GM23338 (cell line): ENCODE data around the gene KNOP1. TPM values are rescaled to one million over a fixed set of nuclear protein-coding genes. Genes with fewer than 3 reads are reported as not detected.

ENCODE experiments used
- ATAC-seq: fragments of 200-7000 bp; cut with Tn5 transposase; 3 replicates; pipeline ENCODE4 v1.9.1; 2020
- DNase-seq: peaks from one replicate; pipeline ENCODE4 v3.0.0-alpha.2; 2015; ENCODE audit warnings: low spot score
- H2AFZ ChIP-seq: fragments of 200-600 bp; sonication (generic); 2 replicates; pipeline ENCODE4 v1.8.0; 2016; ENCODE audit warnings: antibody characterized with exemption, mild to moderate bottlenecking, moderate library complexity
- H3F3A ChIP-seq: fragments of 200-600 bp; sonication (generic); replicated peaks from 2 replicates; pipeline ENCODE4 v1.8.0; 2017; ENCODE audit warnings: antibody characterized with exemption, mixed run types, low read depth
- H3K27ac ChIP-seq: fragments of 200-600 bp; sonication (generic); 2 replicates; pipeline ENCODE4 v1.6.1; 2016; ENCODE audit warnings: low read depth
- H3K27me3 ChIP-seq: fragments of 200-600 bp; sonication (generic); 2 replicates; pipeline ENCODE4 v1.8.0; 2016; ENCODE audit warnings: mild to moderate bottlenecking, mixed run types, moderate library complexity; ENCODE audit not compliant: insufficient read depth
- H3K36me3 ChIP-seq: fragments of 200-600 bp; sonication (generic); 2 replicates; pipeline ENCODE4 v1.8.0; 2016; ENCODE audit warnings: mild to moderate bottlenecking; ENCODE audit not compliant: insufficient read depth
- H3K4me1 ChIP-seq: fragments of 200-600 bp; sonication (generic); 2 replicates; pipeline ENCODE4 v1.8.0; 2016; ENCODE audit warnings: mild to moderate bottlenecking, moderate library complexity; ENCODE audit not compliant: insufficient read depth
- H3K4me2 ChIP-seq: fragments of 200-600 bp; sonication (generic); 2 replicates; pipeline ENCODE4 v1.7.1; 2017; ENCODE audit warnings: mixed run types
- H3K4me3 ChIP-seq: fragments of 200-600 bp; sonication (generic); 2 replicates; pipeline ENCODE4 v1.6.1; 2016; ENCODE audit warnings: mixed run types
- H3K79me2 ChIP-seq: fragments of 200-600 bp; sonication (generic); replicated peaks from 2 replicates; pipeline ENCODE4 v1.8.0; 2017; ENCODE audit warnings: mild to moderate bottlenecking; ENCODE audit not compliant: insufficient read depth
- H3K9me2 ChIP-seq: fragments of 200-600 bp; sonication (generic); 2 replicates; pipeline ENCODE4 v1.8.0; 2017; ENCODE audit not compliant: insufficient read depth
- H4K20me1 ChIP-seq: fragments of 200-600 bp; sonication (generic); replicated peaks from 2 replicates; pipeline ENCODE4 v1.8.0; 2017; ENCODE audit warnings: mild to moderate bottlenecking; ENCODE audit not compliant: insufficient read depth
- H3K27ac Mint-ChIP-seq: 2 replicates; pipeline ENCODE4 v1.8.0; 2020; ENCODE audit warnings: inconsistent platforms, mild to moderate bottlenecking, moderate library complexity, mixed read lengths
- H3K27me3 Mint-ChIP-seq: 3 replicates; pipeline ENCODE4 v1.8.0; 2022; ENCODE audit warnings: low read depth, mild to moderate bottlenecking, moderate library complexity, mixed read lengths, inconsistent platforms; ENCODE audit not compliant: insufficient read depth, poor library complexity
- H3K36me3 Mint-ChIP-seq: 3 replicates; pipeline ENCODE4 v1.8.0; 2021; ENCODE audit warnings: low read depth, mild to moderate bottlenecking, inconsistent platforms, moderate library complexity, mixed read lengths
- H3K4me1 Mint-ChIP-seq: 3 replicates; pipeline ENCODE4 v1.8.0; 2020; ENCODE audit warnings: mild to moderate bottlenecking, inconsistent platforms, mixed read lengths
- H3K4me3 Mint-ChIP-seq: 3 replicates; pipeline ENCODE4 v1.8.0; 2021; ENCODE audit warnings: moderate library complexity, mild to moderate bottlenecking, inconsistent platforms, mixed read lengths
- H3K9me3 Mint-ChIP-seq: 3 replicates; pipeline ENCODE4 v1.8.0; 2020; ENCODE audit warnings: moderate library complexity, mild to moderate bottlenecking, inconsistent platforms, mixed read lengths
- CREB1 ChIP-seq: fragments of 250-450 bp; sonication (Bioruptor Pico); IDR thresholded peaks from 2 replicates; pipeline ENCODE4 v1.5.0; 2020; ENCODE audit warnings: low read depth, mild to moderate bottlenecking, moderate library complexity
- ETS1 ChIP-seq: IDR thresholded peaks from 2 replicates; pipeline ENCODE4 v1.6.1; 2016; ENCODE audit warnings: antibody characterized with exemption
- EZH2 ChIP-seq: fragments of 200-600 bp; sonication (generic); IDR thresholded peaks from one replicate; pipeline ENCODE4 v1.8.0; 2017; ENCODE audit warnings: antibody characterized with exemption, mild to moderate bottlenecking, low read depth; ENCODE audit not compliant: unreplicated experiment
- EZH2phosphoT487 ChIP-seq: fragments of 200-600 bp; sonication (generic); IDR thresholded peaks from one replicate; pipeline ENCODE4 v1.8.1; 2018; ENCODE audit warnings: antibody characterized with exemption; ENCODE audit not compliant: unreplicated experiment
- JUNB ChIP-seq: IDR thresholded peaks from one replicate; pipeline ENCODE4 v1.6.1; 2016; ENCODE audit warnings: antibody characterized with exemption; ENCODE audit not compliant: unreplicated experiment
- NANOG ChIP-seq: IDR thresholded peaks from 2 replicates; pipeline ENCODE4 v1.6.1; 2016; ENCODE audit warnings: antibody characterized with exemption, borderline replicate concordance
- POLR2AphosphoS5 ChIP-seq: IDR thresholded peaks from 2 replicates; pipeline ENCODE4 v1.6.1; 2016; ENCODE audit warnings: antibody characterized with exemption, low read depth
- STAT1 ChIP-seq: IDR thresholded peaks from one replicate; pipeline ENCODE4 v1.6.1; 2016; ENCODE audit warnings: antibody characterized with exemption; ENCODE audit not compliant: unreplicated experiment
- ZNF114 ChIP-seq: fragments of 250-450 bp; sonication (Bioruptor Pico); IDR thresholded peaks from 2 replicates; pipeline ENCODE4 v1.5.0; 2020; ENCODE audit warnings: mild to moderate bottlenecking, moderate library complexity
- ZNF331 ChIP-seq: fragments of 250-450 bp; sonication (Bioruptor Pico); IDR thresholded peaks from 2 replicates; pipeline ENCODE4 v1.5.0; 2020; ENCODE audit warnings: low read depth, mild to moderate bottlenecking, moderate library complexity
- polyA plus RNA-seq: library from polyadenylated mRNA; unstranded; fragments of >200 nt; fragmentation: Nextera tagmentation; extraction: Ambion mirVana; gene quantifications from 2 replicates; pipeline ENCODE4 v1.2.1, GENCODE V29; 2016
- total RNA-seq: library from RNA; depleted of rRNA; stranded (reverse); fragments of >200 nt; shearing (Covaris generic); gene quantifications from 2 replicates; pipeline ENCODE4 v1.2.3, GENCODE V29; 2014
- TF ChIP-seq, protein P1 (sequence below): IDR thresholded peaks from one replicate; pipeline ENCODE4 v1.6.1; 2018; ENCODE audit warnings: antibody characterized with exemption; ENCODE audit not compliant: unreplicated experiment
- TF ChIP-seq, protein P2 (sequence below), 2 experiments: fragments of 200-600 bp in 1 of 2; sonication (generic) in 1 of 2; conservative IDR thresholded peaks; 2 replicates each; pipeline versions ENCODE4 v1.5.1 to v1.6.1; 2016 to 2017; ENCODE audit warnings: antibody characterized with exemption in 2 of 2, low read depth in 2 of 2, mild to moderate bottlenecking in 2 of 2, moderate library complexity in 1 of 2

The KNOP1 gene
- total and polyA plus RNA-seq, 2 experiments from 2014 or later, result 57.7 to 190 TPM

DNA sequence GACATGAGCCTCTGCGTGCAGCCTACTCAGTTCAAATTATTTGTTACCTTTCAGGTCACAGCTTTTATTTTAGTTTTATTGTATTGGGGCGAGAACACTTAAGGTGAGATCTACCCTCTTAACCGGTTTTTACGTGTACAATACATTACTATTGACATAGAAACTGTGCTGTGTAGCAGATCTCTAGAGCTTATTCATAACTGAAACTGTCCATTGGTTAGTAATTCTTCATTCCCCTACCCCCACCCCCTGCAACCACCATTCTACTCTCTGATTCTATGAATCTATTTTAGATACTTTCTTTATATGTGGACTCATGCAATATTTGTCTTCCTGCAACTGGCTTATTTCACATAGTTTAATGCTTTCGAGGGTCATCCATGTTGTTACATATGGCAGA, 43.5 kb downstream of the KNOP1 start:
- Histone ChIP-seq H3K9me2 (no peaks in the 10 kb centered on the region), H3K27me3 (no peaks in the 10 kb centered on the region), H3K36me3 (no peaks in the 10 kb centered on the region; the same call in 1 of the 2 replicates), H3K79me2 (no peaks in the 10 kb centered on the region), H3K4me2 (no peak overlapping the region), H3K4me1 (no peaks in the 10 kb centered on the region), H3F3A (no peaks in the 10 kb centered on the region), H4K20me1 (no peaks in the 10 kb centered on the region), H3K4me3 (no peak overlapping the region), H2AFZ (no peak overlapping the region), H3K27ac (no peak overlapping the region)
- no peak for ATAC-seq
- Mint-ChIP-seq H3K4me1 (no peaks in the 10 kb centered on the region), H3K9me3 (no peaks in the 10 kb centered on the region), H3K27me3 (peaks cover 6% of the 10 kb centered on the region), H3K36me3 (peaks cover 5% of the 10 kb centered on the region; the same call in 2 of the 3 replicates), H3K27ac (no peak overlapping the region), H3K4me3 (no peak overlapping the region)
- TF ChIP-seq POLR2AphosphoS5 (no peak), ZNF331 (no peak), ETS1 (no peak), EZH2 (no peak), CREB1 (CRISPR knock-in tag) (no peak), EZH2phosphoT487 (no peak), STAT1 (no peak), JUNB (no peak), NANOG (no peak), ZNF114 (no peak)
- TF ChIP-seq, protein P1, sequence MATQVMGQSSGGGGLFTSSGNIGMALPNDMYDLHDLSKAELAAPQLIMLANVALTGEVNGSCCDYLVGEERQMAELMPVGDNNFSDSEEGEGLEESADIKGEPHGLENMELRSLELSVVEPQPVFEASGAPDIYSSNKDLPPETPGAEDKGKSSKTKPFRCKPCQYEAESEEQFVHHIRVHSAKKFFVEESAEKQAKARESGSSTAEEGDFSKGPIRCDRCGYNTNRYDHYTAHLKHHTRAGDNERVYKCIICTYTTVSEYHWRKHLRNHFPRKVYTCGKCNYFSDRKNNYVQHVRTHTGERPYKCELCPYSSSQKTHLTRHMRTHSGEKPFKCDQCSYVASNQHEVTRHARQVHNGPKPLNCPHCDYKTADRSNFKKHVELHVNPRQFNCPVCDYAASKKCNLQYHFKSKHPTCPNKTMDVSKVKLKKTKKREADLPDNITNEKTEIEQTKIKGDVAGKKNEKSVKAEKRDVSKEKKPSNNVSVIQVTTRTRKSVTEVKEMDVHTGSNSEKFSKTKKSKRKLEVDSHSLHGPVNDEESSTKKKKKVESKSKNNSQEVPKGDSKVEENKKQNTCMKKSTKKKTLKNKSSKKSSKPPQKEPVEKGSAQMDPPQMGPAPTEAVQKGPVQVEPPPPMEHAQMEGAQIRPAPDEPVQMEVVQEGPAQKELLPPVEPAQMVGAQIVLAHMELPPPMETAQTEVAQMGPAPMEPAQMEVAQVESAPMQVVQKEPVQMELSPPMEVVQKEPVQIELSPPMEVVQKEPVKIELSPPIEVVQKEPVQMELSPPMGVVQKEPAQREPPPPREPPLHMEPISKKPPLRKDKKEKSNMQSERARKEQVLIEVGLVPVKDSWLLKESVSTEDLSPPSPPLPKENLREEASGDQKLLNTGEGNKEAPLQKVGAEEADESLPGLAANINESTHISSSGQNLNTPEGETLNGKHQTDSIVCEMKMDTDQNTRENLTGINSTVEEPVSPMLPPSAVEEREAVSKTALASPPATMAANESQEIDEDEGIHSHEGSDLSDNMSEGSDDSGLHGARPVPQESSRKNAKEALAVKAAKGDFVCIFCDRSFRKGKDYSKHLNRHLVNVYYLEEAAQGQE, result no peak
- TF ChIP-seq, protein P2, sequence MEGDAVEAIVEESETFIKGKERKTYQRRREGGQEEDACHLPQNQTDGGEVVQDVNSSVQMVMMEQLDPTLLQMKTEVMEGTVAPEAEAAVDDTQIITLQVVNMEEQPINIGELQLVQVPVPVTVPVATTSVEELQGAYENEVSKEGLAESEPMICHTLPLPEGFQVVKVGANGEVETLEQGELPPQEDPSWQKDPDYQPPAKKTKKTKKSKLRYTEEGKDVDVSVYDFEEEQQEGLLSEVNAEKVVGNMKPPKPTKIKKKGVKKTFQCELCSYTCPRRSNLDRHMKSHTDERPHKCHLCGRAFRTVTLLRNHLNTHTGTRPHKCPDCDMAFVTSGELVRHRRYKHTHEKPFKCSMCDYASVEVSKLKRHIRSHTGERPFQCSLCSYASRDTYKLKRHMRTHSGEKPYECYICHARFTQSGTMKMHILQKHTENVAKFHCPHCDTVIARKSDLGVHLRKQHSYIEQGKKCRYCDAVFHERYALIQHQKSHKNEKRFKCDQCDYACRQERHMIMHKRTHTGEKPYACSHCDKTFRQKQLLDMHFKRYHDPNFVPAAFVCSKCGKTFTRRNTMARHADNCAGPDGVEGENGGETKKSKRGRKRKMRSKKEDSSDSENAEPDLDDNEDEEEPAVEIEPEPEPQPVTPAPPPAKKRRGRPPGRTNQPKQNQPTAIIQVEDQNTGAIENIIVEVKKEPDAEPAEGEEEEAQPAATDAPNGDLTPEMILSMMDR (conservative IDR thresholded peaks at IDR 0.05; ENCODE audit: low read depth in 2 of 2), result no peak
- DNase-seq, result no peak
